Sigmoid colon (tissue), 7 donors: ENCODE data around the gene SIM2. TPM values are rescaled to one million over a fixed set of nuclear protein-coding genes. Genes with fewer than 3 reads are reported as not detected.

Experiments
- DNase-seq: peaks from one replicate; pipeline ENCODE4 v3.0.0-alpha.2; 2019
- H3K27ac ChIP-seq, 4 donors: fragments of 200-600 bp; sonication (generic); one replicate each; pipeline ENCODE4 v1.5.1; 2016 to 2019; ENCODE audit warnings: mild to moderate bottlenecking in 1 of 4
- H3K27me3 ChIP-seq, 3 donors: fragments of 200-600 bp; sonication (generic); one replicate each; pipeline ENCODE4 v1.5.1; 2019; ENCODE audit warnings: mild to moderate bottlenecking in 1 of 3
- H3K36me3 ChIP-seq, 4 donors: fragments of 200-600 bp; sonication (generic); one replicate each; pipeline ENCODE4 v1.5.1; 2016 to 2019
- H3K4me1 ChIP-seq, 4 donors: fragments of 200-600 bp; sonication (generic); one replicate each; pipeline ENCODE4 v1.5.1; 2017 to 2019
- H3K4me3 ChIP-seq, 4 donors: fragments of 200-600 bp; sonication (generic); one replicate each; pipeline ENCODE4 v1.5.1; 2017 to 2019; ENCODE audit warnings: mild to moderate bottlenecking in 2 of 4, moderate library complexity in 1 of 4
- H3K9me3 ChIP-seq, 4 donors: fragments of 200-600 bp in 3 of 4; sonication (generic) in 3 of 4; one replicate each; pipeline versions ENCODE4 v1.5.1 to v1.6.1; 2013 to 2019
- CTCF ChIP-seq, 4 experiments: fragments of 450-650 bp in 3 of 4; fragments of 200-600 bp in 1 of 4; IDR thresholded peaks; one replicate each; pipeline ENCODE4 v1.5.1; 2016 to 2019; ENCODE audit warnings: antibody characterized with exemption in 4 of 4, mild to moderate bottlenecking in 3 of 4, moderate library complexity in 2 of 4
- EP300 ChIP-seq, 4 donors: sonication (generic); formaldehyde crosslinking; IDR thresholded peaks; one replicate each; pipeline ENCODE4 v1.6.1; 2017; ENCODE audit warnings: antibody characterized with exemption in 4 of 4
- POLR2A ChIP-seq, 2 donors: fragments of 450-650 bp; IDR thresholded peaks; one replicate each; pipeline ENCODE4 v1.6.1; 2016; ENCODE audit warnings: antibody characterized with exemption in 2 of 2, mild to moderate bottlenecking in 2 of 2, moderate library complexity in 2 of 2
- POLR2AphosphoS5 ChIP-seq, 4 donors: sonication (generic); formaldehyde crosslinking; IDR thresholded peaks; one replicate each; pipeline ENCODE4 v1.6.1; 2017; ENCODE audit warnings: antibody characterized with exemption in 4 of 4
- WGBS, 2 donors: extraction: QIAGEN DNeasy Blood & Tissue Kit; methylation state at CpG; one replicate each; pipeline ENCODE4 v1.1.7; 2013; 5-methylcytosine and 5-hydroxymethylcytosine counted together
- intact Hi-C: fragments of 100-400 bp; cut with DNase I; formaldehyde crosslinking; loops from one replicate; pipeline ENCODE4 v1.15.1; 2023
- polyA plus RNA-seq, 3 donors: library from polyadenylated mRNA; stranded (reverse); fragments of 200-250 nt; gene quantifications; one replicate each; pipeline ENCODE4 v1.2.3, GENCODE V29; 2013
- total RNA-seq, 4 donors: library from RNA; depleted of rRNA; stranded (reverse); fragments of >200 nt; gene quantifications; one replicate each; pipeline ENCODE4 v1.1.0, GENCODE V29; 2016
- donor health status: healthy with polysubstance abuse.
- donor health status: Bipolar disorder and iron deficiency.
- donor health status: healthy.

SIM2 gene
- total and polyA plus RNA-seq, 7 donors: 0.01 to 0.60 TPM; not detected in 5

GRCh38 chr21:36657999-36658398 lies 40.9 kb upstream of the SIM2 start:
- Histone ChIP-seq H3K27me3 (peaks cover 0 to 51% (median 23%) of the 10 kb centered on the region in 3 donors), H3K27ac (no peak overlapping the region), H3K9me3 (no peaks in the 10 kb centered on the region), H3K4me3 (no peak overlapping the region), H3K4me1 (no peaks in the 10 kb centered on the region), H3K36me3 (no peaks in the 10 kb centered on the region)
- TF ChIP-seq POLR2AphosphoS5 (IDR thresholded peaks at IDR 0.05) (no peak), CTCF (IDR thresholded peaks at IDR 0.05) (no peak), POLR2A (IDR thresholded peaks at IDR 0.05) (no peak), EP300 (IDR thresholded peaks at IDR 0.05) (no peak)
- no peak for DNase-seq
- intact Hi-C loops: no loop called here
- WGBS, 2 donors: 87 to 92% methylated on average over 4 of the region's 4 CpGs

- WGBS, 2 donors: 77 to 86% methylated on average over 5 of the region's 5 CpGs
- H3K4me3 ChIP-seq: no peak overlapping the region
- intact Hi-C loops: no loop called here
- DNase-seq: no peak
- no peaks in the 10 kb centered on the region for H3K4me1 ChIP-seq
- H3K9me3 ChIP-seq: no peaks in the 10 kb centered on the region
- peaks cover 0 to 61% (median 23%) of the 10 kb centered on the region in 3 donors for H3K27me3 ChIP-seq
- TF ChIP-seq POLR2A (IDR thresholded peaks at IDR 0.05): no peak
- TF ChIP-seq POLR2AphosphoS5 (IDR thresholded peaks at IDR 0.05): no peak
- TF ChIP-seq CTCF (IDR thresholded peaks at IDR 0.05): no peak
- TF ChIP-seq EP300 (IDR thresholded peaks at IDR 0.05): no peak
- H3K27ac ChIP-seq: no peak overlapping the region
- no peaks in the 10 kb centered on the region for H3K36me3 ChIP-seq
Observed at GRCh38 chr21:36658926-36659325, 40.0 kb upstream of the SIM2 start.

GRCh38 chr21:36661511-36662309 lies 37.2 kb upstream of the SIM2 start:
- no peaks in the 10 kb centered on the region for H3K9me3 ChIP-seq
- TF ChIP-seq POLR2A (IDR thresholded peaks at IDR 0.05): no peak
- TF ChIP-seq CTCF (IDR thresholded peaks at IDR 0.05): peak in 1 of 4 experiments; percentile 16
- intact Hi-C loops: no loop called here

GRCh38 chr21:36663033-36663855 lies 35.7 kb upstream of the SIM2 start:
- Histone ChIP-seq H3K27me3 (peaks cover 0 to 74% (median 23%) of the 10 kb centered on the region in 3 donors), H3K9me3 (no peaks in the 10 kb centered on the region), H3K27ac (no peak overlapping the region), H3K4me1 (no peaks in the 10 kb centered on the region), H3K36me3 (no peaks in the 10 kb centered on the region), H3K4me3 (no peak overlapping the region)
- WGBS, 2 donors: 30 to 45% methylated on average over 18 of the region's 18 CpGs
- intact Hi-C loops: no loop called here
- no peak for DNase-seq
- TF ChIP-seq EP300 (IDR thresholded peaks at IDR 0.05) (no peak), POLR2AphosphoS5 (IDR thresholded peaks at IDR 0.05) (no peak), POLR2A (IDR thresholded peaks at IDR 0.05) (no peak), CTCF (IDR thresholded peaks at IDR 0.05) (no peak)

More at GRCh38 chr21:36661511-36662309, 37.2 kb upstream of the SIM2 start:
- no peak overlapping the region for H3K4me3 ChIP-seq
- peaks cover 0 to 66% (median 23%) of the 10 kb centered on the region in 3 donors for H3K27me3 ChIP-seq
- no peaks in the 10 kb centered on the region for H3K4me1 ChIP-seq
- no peak overlapping the region for H3K27ac ChIP-seq
- H3K36me3 ChIP-seq: no peaks in the 10 kb centered on the region
- DNase-seq: no peak
- 18 to 37% methylated on average over 11 of the region's 11 CpGs for WGBS, 2 donors
